GM12878 (cell line): Measurements from ENCODE around the gene TAOK2.

Source experiments
- CTCF ChIP-seq, 3 experiments: IDR thresholded peaks in 2 of 3; conservative IDR thresholded peaks in 1 of 3; 2 replicates each; pipeline ENCODE4 v1.5.1; 2011; ENCODE audit warnings: low read depth in 3 of 3, low read length in 3 of 3, mild to moderate bottlenecking in 3 of 3, control low read depth in 2 of 3, moderate library complexity in 2 of 3, inconsistent platforms in 1 of 3, mixed read lengths in 1 of 3; ENCODE audit not compliant: control insufficient read depth in 2 of 3, insufficient read depth in 1 of 3; ENCODE audit errors: extremely low read depth in 1 of 3
- EGR1 ChIP-seq, 2 experiments: IDR thresholded peaks; 1 replicate in 1 of 2; 2 replicates in 1 of 2; pipeline ENCODE4 v1.6.1; 2011 to 2012; ENCODE audit warnings: low read depth in 2 of 2, low read length in 2 of 2, borderline replicate concordance in 1 of 2, mild to moderate bottlenecking in 1 of 2, moderate library complexity in 1 of 2
- ELK1 ChIP-seq: IDR thresholded peaks from 2 replicates; pipeline ENCODE4 v1.6.1; 2012; ENCODE audit warnings: low read depth, low read length, improper control_type of control experiment
- EZH2 ChIP-seq: IDR thresholded peaks from 2 replicates; pipeline ENCODE4 v1.6.1; 2012; ENCODE audit warnings: low read depth, mild to moderate bottlenecking, control low read depth, inconsistent platforms, low read length, borderline replicate concordance; ENCODE audit not compliant: control insufficient read depth
- RAD21 ChIP-seq: IDR thresholded peaks from 2 replicates; pipeline ENCODE4 v1.6.1; 2011; ENCODE audit warnings: mild to moderate bottlenecking, low read depth, low read length, moderate library complexity; ENCODE audit not compliant: insufficient read depth
- RAD51 ChIP-seq: fragments of 450-650 bp; IDR thresholded peaks from 2 replicates; pipeline ENCODE4 v1.6.1; 2016; ENCODE audit warnings: moderate library complexity, mild to moderate bottlenecking, inconsistent platforms
- TBL1XR1 ChIP-seq: IDR thresholded peaks from 2 replicates; pipeline ENCODE4 v1.6.1; 2012; ENCODE audit warnings: low read depth, low read length, improper control_type of control experiment
- TF ChIP-seq, protein P1 (sequence below): IDR thresholded peaks from 2 replicates; pipeline ENCODE4 v1.6.1; 2012; ENCODE audit warnings: mild to moderate bottlenecking, low read depth, low read length
- TF ChIP-seq, protein P2 (sequence below): IDR thresholded peaks from 2 replicates; pipeline ENCODE4 v1.6.1; 2011; ENCODE audit warnings: low read depth, mild to moderate bottlenecking, low read length, moderate library complexity, borderline replicate concordance; ENCODE audit errors: extremely low read depth

- TF ChIP-seq CTCF (IDR thresholded peaks at IDR 0.05 in 2 of 3, conservative IDR thresholded peaks at IDR 0.05 in 1 of 3; ENCODE audit: control insufficient read depth in 2 of 3, extremely low read depth in 1 of 3, insufficient read depth in 1 of 3, low read depth in 3 of 3, low read length in 3 of 3) (no peak), ELK1 (no peak), EGR1 (IDR thresholded peaks at IDR 0.05; ENCODE audit: borderline replicate concordance in 1 of 2, low read depth in 2 of 2, low read length in 2 of 2) (no peak), EZH2 (no peak), TBL1XR1 (no peak), RAD51 (no peak), RAD21 (no peak)
- TF ChIP-seq, protein P1, sequence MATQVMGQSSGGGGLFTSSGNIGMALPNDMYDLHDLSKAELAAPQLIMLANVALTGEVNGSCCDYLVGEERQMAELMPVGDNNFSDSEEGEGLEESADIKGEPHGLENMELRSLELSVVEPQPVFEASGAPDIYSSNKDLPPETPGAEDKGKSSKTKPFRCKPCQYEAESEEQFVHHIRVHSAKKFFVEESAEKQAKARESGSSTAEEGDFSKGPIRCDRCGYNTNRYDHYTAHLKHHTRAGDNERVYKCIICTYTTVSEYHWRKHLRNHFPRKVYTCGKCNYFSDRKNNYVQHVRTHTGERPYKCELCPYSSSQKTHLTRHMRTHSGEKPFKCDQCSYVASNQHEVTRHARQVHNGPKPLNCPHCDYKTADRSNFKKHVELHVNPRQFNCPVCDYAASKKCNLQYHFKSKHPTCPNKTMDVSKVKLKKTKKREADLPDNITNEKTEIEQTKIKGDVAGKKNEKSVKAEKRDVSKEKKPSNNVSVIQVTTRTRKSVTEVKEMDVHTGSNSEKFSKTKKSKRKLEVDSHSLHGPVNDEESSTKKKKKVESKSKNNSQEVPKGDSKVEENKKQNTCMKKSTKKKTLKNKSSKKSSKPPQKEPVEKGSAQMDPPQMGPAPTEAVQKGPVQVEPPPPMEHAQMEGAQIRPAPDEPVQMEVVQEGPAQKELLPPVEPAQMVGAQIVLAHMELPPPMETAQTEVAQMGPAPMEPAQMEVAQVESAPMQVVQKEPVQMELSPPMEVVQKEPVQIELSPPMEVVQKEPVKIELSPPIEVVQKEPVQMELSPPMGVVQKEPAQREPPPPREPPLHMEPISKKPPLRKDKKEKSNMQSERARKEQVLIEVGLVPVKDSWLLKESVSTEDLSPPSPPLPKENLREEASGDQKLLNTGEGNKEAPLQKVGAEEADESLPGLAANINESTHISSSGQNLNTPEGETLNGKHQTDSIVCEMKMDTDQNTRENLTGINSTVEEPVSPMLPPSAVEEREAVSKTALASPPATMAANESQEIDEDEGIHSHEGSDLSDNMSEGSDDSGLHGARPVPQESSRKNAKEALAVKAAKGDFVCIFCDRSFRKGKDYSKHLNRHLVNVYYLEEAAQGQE, result no peak
- TF ChIP-seq, protein P2, sequence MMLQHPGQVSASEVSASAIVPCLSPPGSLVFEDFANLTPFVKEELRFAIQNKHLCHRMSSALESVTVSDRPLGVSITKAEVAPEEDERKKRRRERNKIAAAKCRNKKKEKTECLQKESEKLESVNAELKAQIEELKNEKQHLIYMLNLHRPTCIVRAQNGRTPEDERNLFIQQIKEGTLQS, result no peak
Measured at GRCh38 chr16:30030011-30030685, 56.5 kb downstream of the TAOK2 start.
